ENCODE data around the gene MMS19. TPM values are rescaled to one million over a fixed set of nuclear protein-coding genes. Genes with fewer than 3 reads are reported as not detected.

The MMS19 gene
- total RNA-seq, 1 donor from 2014 or later: 92.6 TPM

DNA sequence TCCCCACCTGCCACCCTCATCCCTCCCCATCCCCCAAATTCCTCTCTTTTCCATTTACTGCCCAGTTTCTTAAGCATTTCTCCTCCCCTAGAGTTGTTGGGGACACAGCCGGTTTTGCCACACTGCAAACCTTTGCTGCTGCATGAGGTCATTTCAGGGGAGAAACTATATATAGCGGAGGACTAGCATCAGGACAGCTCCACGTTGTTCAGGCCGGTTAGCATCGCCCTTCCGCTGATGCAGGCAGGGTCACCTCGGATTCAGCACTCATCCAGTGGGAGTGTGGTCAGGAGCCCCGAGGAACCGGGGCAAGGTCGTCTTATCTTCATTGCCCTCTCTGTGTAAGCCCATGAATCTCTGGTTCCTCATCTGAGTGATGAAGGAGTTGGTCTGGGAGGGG lies 16.1 kb upstream of the MMS19 start:
- no peaks in the 10 kb centered on the region for H3K36me3 ChIP-seq
- intact Hi-C loops (cut with DNase I): no loop called here
- TF ChIP-seq POLR2A (IDR thresholded peaks at IDR 0.05) (no peak), POLR2AphosphoS5 (IDR thresholded peaks at IDR 0.05; ENCODE audit: insufficient read depth in 1 of 2, low read depth in 1 of 2) (no peak)
- TF ChIP-seq, protein P1, sequence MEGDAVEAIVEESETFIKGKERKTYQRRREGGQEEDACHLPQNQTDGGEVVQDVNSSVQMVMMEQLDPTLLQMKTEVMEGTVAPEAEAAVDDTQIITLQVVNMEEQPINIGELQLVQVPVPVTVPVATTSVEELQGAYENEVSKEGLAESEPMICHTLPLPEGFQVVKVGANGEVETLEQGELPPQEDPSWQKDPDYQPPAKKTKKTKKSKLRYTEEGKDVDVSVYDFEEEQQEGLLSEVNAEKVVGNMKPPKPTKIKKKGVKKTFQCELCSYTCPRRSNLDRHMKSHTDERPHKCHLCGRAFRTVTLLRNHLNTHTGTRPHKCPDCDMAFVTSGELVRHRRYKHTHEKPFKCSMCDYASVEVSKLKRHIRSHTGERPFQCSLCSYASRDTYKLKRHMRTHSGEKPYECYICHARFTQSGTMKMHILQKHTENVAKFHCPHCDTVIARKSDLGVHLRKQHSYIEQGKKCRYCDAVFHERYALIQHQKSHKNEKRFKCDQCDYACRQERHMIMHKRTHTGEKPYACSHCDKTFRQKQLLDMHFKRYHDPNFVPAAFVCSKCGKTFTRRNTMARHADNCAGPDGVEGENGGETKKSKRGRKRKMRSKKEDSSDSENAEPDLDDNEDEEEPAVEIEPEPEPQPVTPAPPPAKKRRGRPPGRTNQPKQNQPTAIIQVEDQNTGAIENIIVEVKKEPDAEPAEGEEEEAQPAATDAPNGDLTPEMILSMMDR (IDR thresholded peaks at IDR 0.05): no peak

DNA sequence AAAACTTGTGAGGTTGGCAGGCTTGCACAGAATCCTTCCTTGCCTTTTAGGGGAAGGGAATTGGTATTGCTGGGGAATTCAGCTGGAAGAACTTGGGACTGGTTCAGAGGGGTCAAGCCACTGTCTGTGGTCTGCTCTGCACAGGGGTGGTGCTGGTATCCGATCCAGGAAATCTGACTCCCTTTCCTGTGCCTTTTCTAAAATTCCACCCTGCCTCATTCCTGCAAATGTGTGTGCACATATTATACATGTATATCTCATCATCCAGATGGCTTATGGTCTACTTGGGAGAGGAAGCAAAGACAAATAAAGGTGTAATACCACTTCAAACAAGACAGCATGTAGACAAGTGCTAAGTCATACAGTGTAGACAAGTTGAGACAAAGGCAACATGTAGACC lies 14.8 kb upstream of the MMS19 start:
- peaks cover 50% of the 10 kb centered on the region for H3K4me1 ChIP-seq
- H3K36me3 ChIP-seq: no peaks in the 10 kb centered on the region
- H3K27ac ChIP-seq: no peak overlapping the region
- intact Hi-C loops (cut with DNase I): no loop called here
- H3K27me3 ChIP-seq: no peaks in the 10 kb centered on the region
- TF ChIP-seq, protein P1 (IDR thresholded peaks at IDR 0.05): no peak
- TF ChIP-seq POLR2A (IDR thresholded peaks at IDR 0.05): no peak
- TF ChIP-seq POLR2AphosphoS5 (IDR thresholded peaks at IDR 0.05; ENCODE audit: insufficient read depth in 1 of 2, low read depth in 1 of 2): no peak
- no peak overlapping the region for H3K4me3 ChIP-seq
- H3K9me3 ChIP-seq: no peaks in the 10 kb centered on the region
- DNase-seq (ENCODE audit: extremely low spot score in 2 of 2): no peak

More for the DNA sequence above, 16.1 kb upstream of the MMS19 start:
- Histone ChIP-seq H3K4me1 (peaks cover 62% of the 10 kb centered on the region), H3K27me3 (no peaks in the 10 kb centered on the region), H3K27ac (no peak overlapping the region), H3K9me3 (no peaks in the 10 kb centered on the region), H3K4me3 (no peak overlapping the region)
- no peak for DNase-seq (ENCODE audit: extremely low spot score in 2 of 2)

DNA sequence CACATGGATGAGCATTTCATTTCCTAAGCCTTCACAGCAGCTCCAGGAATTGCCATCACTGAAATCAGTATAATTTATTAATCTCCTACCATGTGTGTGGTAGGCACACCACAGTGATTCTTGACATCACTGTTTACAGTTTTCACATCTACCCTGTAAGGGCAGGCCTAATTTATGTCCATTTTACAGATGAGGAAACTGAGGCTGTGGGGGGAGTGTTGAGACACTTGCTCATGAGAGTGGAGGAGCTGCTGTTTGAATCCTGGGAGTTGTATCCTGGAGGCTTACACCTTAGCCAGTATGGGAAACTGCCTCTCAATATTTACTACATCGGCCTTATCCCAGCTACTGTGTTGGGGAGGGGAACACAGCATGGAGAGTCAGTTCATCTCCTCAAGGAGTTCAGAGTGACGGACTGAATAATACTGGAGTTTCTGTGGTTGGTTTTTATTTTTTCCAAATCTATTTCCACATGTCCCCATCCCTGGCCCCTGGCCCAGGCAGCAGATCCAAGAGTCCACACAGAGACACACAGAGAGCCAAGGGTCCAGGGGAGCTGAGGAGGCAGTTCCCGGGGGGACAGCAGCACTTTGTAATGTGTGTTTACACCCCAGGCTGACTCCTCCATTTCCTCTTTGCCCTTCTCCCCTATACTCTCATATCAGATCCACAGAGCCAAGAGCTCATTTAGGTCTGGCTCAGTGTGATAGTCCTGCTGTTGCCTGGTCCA lies 13.7 kb upstream of the MMS19 start:
- peaks cover 39% of the 10 kb centered on the region for H3K4me1 ChIP-seq
- no peak overlapping the region for H3K4me3 ChIP-seq
- no peaks in the 10 kb centered on the region for H3K27me3 ChIP-seq
- intact Hi-C loops (cut with DNase I): no loop called here
- no peaks in the 10 kb centered on the region for H3K36me3 ChIP-seq
- DNase-seq (ENCODE audit: extremely low spot score in 2 of 2): no peak
- H3K27ac ChIP-seq: peak overlapping the region; percentile 0
- no peak for TF ChIP-seq POLR2A (IDR thresholded peaks at IDR 0.05)
- H3K9me3 ChIP-seq: no peaks in the 10 kb centered on the region

DNA sequence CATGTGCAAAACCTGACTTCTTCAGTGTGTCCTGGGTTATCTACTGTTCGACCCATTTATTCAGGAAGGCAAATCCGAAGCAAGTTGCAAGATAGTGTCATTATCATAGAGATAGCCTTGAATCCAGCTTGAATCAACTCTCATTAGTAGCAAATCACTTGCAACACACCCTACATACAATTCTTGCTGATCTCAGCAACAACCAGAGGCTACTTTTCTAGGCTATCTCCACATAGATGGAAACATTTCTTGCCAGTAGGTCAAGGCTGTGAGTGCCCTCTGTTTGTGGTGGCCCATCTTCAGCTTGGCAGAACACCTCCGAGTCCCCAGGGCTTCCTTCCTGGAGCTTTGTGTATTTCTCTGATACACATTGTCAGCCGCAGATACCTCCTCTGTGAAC lies 12.5 kb upstream of the MMS19 start:
- Histone ChIP-seq H3K27me3 (no peaks in the 10 kb centered on the region), H3K9me3 (no peaks in the 10 kb centered on the region), H3K36me3 (no peaks in the 10 kb centered on the region), H3K27ac (no peak overlapping the region), H3K4me3 (no peak overlapping the region), H3K4me1 (peaks cover 32% of the 10 kb centered on the region)
- intact Hi-C loops (cut with DNase I): no loop called here
- TF ChIP-seq POLR2AphosphoS5 (IDR thresholded peaks at IDR 0.05; ENCODE audit: insufficient read depth in 1 of 2, low read depth in 1 of 2) (no peak), POLR2A (IDR thresholded peaks at IDR 0.05) (no peak)
- TF ChIP-seq, protein P1 (IDR thresholded peaks at IDR 0.05): no peak
- DNase-seq (ENCODE audit: extremely low spot score in 2 of 2): no peak

DNA sequence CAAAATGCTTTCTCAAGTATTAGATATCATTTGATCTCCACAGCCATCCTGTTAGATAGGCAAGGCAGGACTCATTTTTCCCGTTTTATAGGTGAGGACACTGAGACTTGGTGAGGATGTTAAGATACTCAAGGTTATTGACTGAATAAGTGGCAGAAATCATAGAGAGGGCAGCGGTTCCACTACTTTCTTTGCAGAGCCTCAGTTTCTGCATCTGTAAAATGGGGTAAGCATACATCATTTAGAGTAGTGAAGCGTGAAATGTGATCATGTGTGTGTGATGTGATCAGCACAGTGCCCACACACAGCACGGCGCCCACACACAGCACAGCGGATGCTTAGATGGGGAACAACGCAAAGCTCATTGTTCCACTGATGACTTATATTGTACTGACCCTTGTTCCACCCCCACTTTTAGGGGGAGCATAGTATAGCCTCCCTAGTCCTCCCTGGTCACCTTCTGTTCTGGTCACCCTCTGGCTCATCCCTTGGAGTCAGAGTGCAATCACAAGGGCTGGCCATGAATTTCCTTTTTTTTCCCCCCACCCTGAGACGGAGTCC lies 11.0 kb upstream of the MMS19 start:
- Histone ChIP-seq H3K9me3 (no peaks in the 10 kb centered on the region), H3K4me3 (no peak overlapping the region), H3K36me3 (no peaks in the 10 kb centered on the region), H3K27ac (no peak overlapping the region), H3K27me3 (no peaks in the 10 kb centered on the region), H3K4me1 (peaks cover 27% of the 10 kb centered on the region)
- intact Hi-C loops (cut with DNase I): no loop called here
- TF ChIP-seq, protein P1 (IDR thresholded peaks at IDR 0.05): no peak
- TF ChIP-seq POLR2A (IDR thresholded peaks at IDR 0.05) (no peak), POLR2AphosphoS5 (IDR thresholded peaks at IDR 0.05; ENCODE audit: insufficient read depth in 1 of 2, low read depth in 1 of 2) (no peak)
- no peak for DNase-seq (ENCODE audit: extremely low spot score in 2 of 2)

Measured in vagina (tissue), 2 donors.